Left forelimb (tissue), 1 donor: ENCODE data around the gene MANF.
"Not testable (repeated sequence)": the region's sequence is repeated elsewhere in the genome, so short reads cannot be mapped to it uniquely, and the experiment has no call there.

Source experiments
- DNase-seq: peaks from one replicate; pipeline ENCODE4 v3.0.0-alpha.2; 2018; ENCODE audit warnings: low spot score

MANF gene

DNA sequence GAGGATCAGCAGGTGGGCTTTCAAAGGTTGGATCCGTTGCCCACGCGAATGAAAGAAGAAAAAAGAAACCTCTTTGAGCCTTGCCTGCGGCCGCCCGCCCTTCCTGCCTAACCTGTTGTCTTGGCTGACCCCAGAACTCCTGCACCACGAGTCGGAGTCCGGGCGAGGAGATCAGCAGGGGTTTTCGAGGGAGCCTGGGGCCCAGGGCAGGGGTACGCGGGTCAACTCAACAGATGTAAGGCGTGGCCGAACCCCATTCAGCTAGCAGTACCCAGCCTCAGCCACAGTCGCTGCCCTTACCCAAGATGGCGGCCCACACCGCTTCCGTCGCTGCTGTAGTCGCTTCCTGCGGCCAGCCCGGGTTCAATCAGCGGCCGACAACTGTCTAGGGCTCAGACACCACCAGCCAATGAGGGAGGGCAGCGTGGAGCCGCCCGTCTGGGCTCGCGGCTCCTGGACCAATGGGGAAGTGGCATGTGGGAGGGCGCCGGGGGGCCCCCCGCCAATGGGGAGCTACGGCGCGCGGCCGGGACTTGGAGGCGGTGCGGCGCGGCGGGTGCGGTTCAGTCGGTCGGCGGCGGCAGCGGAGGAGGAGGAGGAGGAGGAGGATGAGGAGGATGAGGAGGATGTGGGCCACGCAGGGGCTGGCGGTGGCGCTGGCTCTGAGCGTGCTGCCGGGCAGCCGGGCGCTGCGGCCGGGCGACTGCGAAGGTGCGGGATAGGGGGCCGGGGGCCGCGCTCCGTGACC lies at the start of gene MANF:
MANF (plus strand) TSS at position 566 of the 748 bp plus-strand sequence; CDS start at position 618, 52 bp downstream.
- peak; percentile 98 for DNase-seq

DNA sequence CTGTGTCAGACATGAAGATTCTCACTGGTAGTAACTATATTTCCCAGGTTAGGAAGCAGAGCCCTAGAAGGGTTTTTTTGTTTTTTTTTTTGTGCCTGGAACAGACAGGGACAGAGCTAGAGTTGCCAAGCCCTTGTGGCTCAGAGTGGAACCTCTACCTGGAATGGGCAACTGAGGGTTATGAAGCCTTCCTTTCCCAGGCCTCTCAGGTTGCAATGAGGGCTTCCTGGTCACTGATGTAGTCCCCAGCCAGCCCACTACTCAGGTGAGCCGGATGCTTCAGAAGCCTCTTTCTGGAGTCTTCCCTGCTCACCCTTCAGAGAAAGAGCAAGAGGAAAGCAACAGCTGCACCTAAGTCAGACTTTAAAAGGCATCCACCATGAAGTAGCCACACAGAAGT lies 48.8 kb upstream of the MANF start:
- DNase-seq: no peak

DNA sequence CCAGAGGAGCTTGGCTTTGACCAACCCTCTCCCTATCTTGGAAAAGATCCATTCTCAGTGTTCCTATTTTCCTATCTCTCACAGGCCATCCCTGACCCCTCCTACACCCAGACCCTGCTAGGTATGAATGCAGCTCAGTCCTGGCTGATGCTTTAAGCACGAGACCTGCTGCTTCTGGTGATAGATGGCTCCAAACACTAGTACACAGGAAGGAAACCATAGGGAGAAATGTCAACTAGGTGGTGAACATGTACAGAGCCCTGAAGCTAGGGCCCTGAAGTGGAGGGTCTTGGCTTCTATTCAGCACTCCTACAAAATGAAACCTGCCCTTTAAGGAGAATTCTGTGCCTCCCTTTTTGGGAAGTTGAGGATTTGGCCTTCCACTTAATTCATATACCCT lies 47.4 kb upstream of the MANF start:
- DNase-seq: no peak

DNA sequence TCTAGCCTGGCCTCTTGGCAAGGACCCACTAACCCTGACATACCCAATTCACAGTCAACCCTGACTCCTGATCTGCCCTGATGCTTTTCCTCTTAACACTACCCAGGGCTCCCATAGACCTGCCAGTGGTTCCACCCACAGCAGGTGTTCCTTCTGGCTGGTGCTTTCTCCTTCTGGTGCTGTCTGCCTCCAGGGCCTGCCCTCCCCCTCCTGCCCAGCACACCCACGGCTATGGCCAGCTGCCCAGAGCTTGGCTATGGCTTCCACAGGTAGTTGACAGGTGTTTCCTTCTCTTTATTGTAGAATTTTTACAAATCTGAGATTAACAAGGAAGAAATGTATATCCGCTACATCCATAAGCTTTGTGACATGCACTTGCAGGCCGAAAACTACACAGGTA lies 46.5 kb upstream of the MANF start:
- no peak for DNase-seq

DNA sequence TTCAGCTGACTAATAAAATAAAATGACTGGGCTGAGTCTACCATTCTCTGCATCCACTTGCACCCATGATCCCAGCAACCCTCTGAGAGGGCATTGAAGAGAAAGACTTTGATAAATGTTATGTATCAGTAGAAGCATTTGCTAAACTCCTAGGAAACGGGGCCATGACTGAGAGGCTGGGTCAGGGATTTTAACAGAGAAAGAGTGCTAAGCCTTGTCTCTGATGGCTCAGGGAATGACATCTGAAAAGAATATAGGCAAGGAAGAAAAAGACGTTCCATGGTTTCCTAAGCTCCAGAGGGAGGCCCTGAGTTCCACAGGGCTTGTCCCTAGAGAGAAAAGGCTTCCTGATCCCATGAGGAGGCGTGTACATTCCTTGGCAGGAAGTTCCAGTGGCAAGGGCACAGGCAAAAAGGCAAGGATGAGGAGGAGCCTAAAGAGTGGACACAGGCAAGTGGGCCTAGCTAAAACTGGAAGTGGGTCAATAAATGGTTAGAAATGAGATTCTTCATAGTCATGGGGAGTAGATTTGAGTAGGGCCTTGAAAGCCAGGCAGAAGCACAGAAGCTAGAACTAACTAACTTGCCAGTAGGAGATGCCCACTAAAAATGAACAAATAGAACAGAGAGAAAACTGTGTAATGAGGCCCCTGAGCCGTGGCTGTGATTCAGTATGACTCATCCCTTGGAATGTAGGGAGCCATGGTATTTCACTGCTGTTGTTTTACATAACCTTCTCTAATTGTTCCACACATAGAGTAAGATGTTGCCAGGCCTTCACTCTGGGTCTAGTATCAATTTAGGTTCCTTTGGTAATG lies 44.9 kb upstream of the MANF start:
- no peak for DNase-seq

DNA sequence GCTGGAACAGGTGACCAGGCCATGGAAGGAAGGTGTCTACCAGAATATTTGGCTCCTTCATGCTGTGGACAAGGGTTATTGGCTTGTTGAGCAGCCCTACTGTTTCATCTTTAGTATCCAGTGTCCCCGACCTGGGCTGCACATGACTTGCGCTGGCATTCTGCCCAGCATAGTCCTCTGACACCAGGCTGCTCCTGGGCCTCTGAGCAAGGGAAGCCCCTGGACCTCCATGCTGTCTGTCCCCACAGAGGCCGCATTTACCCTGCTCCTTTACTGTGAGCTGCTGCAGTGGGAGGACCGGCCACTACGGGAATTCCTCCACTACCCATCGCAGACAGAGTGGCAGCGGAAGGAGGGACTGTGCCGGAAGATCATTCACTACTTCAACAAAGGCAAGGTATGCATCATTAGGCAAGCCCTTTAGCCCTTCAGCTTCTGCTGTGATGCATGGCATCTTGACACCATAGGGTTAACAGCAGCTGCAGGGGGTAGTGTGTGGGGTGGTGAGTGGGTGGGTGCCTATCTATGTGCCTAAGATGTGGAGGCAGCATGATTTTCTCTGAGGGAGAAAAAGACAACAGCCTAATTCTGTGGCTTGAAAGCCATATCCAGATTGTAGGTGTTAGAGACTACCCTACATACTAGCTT lies 44.0 kb upstream of the MANF start:
- no peak for DNase-seq

DNA sequence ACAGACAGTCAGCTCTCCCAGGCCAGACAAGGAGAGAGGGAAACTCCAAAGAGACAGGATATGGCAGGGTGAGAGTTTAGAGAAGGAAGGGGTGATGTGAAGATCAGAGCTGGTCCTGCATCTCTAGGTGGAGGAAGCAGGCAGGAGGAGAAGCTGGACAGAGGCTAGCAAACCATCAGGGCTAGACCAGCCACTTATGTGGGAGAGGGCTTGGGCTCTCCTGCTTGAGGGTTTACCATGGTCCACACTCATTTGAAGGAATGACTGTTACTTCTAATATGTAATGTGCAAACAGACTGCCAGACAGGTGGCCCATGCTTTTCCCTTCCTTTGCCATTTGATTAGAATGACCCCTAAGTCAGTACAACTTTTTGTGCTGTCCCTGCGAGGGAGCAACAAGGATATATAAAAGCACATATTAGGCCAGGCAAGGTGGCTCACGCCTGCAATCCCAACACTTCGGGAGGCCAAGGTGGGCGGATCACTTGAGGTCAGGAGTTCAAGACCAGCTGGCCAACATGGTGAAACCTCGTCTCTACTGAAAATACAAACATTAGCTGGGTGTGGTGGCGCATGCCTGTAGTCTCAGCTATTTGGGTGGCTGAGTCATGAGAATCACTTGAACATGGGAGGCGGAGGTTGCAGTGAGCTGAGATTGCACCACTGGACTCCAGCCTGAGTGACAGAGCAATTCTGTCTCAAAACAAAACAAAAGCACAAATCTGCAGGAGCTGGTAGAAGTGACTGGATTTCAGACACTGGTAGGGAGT lies 41.0 kb upstream of the MANF start:
- DNase-seq: no peak

DNA sequence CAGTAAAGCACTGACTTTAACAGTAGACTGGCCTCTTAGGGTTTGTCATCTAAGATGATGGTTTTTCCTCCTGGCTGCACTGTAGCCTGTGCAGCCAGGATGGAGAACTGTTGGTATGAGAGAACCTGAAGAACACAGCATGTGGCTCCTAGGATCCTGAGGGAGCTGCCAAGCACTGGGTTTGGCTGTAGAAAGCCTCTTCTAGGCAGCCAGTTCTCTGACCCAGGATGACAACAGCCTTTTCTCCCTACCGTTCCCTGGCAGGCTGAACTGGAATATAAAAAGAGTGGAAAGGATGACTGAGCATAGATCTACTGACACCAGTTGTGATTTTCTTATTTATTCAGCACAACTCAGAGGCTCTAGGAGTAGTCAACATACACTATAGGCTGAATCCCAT lies 34.3 kb upstream of the MANF start:
- DNase-seq: no peak

DNA sequence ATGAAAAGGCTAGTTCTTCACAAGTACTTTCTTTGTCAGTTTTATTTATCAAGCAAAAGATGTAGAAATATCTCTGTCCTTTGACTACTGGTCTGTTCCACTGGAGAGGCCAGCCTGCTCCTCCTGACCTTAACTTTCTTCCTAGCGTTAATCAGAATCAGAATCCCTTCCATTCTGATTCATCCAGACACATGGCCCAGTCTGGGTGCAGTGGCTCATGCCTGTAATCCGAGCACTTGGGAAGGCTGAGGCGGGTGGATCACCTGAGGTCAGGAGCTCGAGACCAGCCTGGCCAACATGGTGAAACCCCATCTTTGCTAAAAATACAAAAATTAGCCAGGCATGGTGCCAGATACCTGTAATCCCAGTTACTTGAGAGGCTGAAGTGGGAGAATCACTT lies 32.0 kb upstream of the MANF start:
- no peak for DNase-seq

DNA sequence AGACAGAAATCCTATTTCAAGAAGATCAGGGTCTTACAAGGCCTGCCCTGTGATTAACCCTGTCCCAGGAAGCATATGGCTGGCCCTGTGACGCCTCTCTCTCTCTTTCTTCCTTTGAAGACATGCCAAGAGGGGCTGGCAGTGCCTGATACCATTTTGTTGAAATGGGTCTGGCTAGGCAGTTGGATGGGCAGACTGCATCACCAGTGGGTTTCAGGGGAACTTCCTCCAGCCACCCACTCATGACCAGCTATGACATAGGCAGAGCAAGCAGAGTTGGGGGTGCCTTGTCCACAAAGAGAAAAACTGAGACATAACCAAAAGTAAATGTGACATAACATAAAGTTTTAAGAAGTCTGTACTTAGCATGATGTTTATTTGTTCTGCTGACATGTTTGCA lies 31.4 kb upstream of the MANF start:
- DNase-seq: no peak

DNA sequence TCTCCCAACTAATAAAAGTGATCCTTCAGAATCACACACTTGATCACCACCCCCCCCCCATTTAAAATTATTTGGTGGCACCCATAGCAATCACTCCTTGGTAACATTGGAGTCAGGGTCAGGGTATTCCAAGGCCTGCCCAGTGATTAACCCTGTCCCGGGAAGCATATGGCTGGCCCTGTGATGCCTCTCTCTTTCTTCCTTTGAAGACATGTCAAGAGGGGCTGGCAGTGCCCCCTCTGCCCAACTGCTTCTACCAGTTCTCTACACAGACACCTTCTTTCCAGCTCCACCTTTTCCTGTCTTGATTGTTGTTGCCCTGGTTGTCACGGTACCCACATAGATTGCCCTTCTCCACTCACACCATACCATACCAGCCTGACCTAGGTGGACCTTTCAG lies 30.9 kb upstream of the MANF start:
- DNase-seq: peak; percentile 50

DNA sequence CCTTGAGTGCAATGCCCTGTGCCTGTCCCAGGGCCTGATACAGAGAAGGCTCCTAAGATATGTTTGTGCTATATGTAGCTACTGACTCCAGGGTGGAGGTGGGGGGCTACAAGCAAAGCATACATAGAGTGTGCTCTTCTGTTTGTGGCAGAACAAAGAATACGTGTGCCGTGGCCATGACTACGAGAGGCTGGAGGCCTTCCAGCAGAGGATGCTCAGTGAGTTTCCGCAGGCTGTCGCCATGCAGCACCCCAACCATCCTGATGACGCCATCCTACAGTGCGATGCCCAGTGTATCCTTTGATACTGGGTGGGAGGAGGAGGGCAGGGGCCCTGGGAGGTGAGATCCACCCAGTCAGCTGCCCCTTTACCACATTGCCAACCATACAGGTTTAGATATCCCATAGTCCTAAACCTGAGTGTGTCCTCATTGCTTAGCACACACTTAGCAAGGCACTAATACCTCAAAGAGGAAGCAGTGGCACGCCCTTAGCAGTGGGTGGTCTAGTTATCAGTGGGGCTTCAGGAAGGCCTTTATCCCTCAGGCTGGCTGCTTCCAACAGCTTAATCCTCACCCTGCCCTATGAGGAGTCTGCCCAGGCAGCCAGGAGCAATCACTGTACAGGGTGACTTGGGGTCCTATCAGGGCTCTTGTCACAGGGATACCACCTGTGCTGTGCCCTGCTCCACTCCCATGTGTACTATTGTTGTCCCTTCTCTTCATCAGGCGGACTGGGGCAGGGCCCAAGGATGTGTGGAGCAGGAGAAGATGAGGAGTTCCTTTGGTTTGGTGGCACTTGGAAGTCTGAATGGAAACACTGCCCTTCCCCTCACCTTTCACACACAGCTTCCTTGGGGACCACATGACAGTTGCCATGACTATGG lies 30.1 kb upstream of the MANF start:
- DNase-seq: peak; percentile 33

DNA sequence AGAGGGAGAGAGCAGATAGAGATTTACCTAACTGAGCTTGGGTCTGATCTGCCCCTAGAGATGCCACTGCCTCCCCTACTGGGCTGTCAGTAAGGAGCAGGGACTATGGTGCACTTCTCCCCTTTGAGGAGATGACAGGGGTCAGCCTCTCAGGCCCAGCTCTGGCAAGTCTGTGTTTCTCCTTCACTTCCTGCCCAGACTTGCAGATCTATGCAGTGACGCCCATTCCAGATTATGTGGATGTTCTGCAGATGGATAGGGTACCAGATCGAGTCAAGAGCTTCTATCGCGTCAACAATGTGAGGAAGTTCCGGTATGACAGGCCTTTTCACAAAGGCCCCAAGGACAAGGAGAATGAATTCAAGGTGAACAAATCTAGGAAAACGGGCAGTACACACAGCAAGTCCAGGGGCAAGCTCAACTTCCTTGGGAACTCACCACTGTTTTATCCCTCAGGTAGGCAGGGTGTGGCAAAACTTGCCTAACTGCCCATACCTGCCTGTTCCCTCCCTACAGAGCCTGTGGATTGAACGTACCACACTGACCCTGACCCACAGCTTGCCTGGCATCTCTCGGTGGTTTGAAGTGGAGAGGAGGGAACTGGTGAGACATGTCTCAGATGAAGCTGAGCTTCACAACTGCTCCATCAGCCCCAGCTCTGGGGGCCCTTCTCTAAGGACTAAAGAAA lies 29.1 kb upstream of the MANF start:
- DNase-seq: peak; percentile 18

DNA sequence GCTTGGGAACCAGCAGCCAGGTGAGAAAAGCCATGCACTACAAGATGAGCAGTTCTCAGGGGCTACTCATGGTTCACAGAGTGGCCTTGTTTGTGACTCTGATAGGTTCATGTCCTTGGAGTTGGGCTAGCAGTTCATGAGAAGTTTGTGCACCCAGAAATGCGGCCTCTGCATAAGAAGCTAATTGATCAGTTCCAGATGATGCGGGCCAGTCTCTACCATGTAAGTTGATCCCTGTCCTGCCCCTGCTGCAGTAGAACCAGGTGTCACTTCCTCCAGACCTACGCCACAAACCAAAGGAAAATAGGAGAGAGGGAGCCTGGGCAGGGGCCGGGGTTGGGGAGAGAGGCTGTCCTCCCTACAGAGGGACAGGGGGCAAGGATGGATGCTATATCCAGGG lies 27.2 kb upstream of the MANF start:
- no peak for DNase-seq

DNA sequence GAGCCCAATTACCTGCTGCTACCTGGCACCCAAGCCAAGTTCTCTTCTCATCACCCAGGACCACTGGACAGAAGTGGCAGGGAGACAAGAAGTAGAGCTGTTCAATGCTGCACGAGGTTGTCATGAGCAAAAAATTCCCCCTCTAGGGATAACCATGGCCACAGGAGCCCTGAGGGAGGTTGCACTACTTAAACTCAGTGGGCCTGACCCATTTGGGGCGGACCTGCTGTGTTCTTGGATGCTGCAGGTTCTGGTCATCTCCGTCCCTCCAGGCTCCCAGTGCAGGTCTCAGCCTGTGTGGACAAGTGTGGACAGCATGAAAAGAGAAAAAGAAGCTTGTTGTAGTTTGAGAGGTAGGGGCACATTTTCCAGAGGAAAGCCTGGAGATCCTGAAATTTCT lies 26.1 kb upstream of the MANF start:
- peak; percentile 30 for DNase-seq

DNA sequence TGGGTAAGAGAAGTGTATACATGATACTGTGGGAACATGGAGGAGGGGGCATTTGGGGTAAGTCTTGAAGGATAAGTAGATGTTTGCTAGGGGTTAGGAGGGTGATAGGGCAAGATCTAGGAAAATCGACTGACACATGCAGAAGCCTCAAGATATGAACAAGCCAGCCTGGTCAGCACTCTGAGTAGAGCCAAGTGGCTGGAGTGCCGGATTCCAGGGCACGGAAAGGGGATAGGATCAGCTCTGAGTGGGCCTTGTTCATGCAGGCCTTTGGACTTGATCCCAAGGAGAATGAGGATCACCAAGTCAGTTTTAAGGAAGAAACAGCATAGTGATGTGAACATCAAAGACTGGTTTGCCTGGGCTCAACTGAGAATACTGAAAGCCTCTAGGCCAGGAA lies 24.3 kb upstream of the MANF start:
- DNase-seq: no peak

DNA sequence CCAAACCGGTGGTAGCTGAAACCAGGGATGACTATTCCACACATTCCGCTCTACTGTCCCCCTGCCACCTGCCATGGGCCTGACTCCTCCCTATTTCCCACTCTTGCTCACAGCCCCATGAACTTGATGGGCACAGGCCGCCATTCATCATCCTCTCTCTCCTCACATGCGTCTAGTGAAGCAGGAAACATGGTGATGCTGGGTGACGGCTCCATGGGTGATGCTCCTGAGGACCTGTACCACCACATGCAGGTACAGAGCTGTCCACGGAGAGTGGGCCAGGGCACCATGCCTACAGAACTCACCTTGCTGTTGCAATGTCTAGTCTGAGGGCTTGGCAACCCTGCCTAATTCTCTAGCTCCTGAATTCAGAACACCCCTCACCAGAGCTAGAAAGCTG lies 23.3 kb upstream of the MANF start:
- DNase-seq: no peak

DNA sequence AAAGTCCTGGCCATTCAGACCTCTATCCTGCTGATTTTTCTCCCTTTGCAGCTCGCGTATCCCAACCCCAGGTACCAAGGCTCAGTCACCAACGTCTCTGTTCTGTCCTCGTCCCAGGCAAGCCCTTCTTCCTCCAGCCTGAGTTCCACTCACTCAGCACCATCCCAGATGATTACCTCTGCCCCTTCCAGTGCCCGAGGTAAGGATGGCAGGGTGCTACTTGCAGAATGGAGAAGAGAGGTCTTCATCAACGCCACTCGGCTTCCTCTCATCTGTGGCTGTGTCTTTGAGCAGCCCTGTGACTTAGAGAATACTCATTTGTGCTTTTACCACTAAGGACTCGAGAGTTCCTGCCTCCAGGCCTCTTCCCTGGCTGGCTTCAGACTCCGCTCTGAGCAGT lies 22.6 kb upstream of the MANF start:
- DNase-seq: no peak

DNA sequence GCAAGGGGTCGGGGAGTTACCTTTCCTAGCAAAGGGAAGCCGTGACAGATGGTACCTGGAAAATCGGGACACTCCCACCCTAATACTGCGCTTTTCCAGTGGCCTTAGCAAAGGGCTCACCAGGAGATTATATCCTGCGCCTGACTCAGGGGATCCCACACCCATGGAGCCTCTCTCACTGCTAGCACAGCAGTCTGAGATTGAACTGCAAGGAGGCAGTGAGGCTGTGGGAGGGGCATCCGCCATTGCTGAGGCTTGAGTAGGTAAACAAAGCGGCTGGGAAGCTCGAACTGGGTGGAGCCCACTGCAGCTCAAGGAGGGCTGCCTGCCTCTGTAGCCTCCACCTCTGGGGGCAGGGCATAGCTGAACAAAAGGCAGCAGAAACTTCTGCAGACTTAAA lies 16.8 kb upstream of the MANF start:
- not testable (repeated sequence) for DNase-seq

DNA sequence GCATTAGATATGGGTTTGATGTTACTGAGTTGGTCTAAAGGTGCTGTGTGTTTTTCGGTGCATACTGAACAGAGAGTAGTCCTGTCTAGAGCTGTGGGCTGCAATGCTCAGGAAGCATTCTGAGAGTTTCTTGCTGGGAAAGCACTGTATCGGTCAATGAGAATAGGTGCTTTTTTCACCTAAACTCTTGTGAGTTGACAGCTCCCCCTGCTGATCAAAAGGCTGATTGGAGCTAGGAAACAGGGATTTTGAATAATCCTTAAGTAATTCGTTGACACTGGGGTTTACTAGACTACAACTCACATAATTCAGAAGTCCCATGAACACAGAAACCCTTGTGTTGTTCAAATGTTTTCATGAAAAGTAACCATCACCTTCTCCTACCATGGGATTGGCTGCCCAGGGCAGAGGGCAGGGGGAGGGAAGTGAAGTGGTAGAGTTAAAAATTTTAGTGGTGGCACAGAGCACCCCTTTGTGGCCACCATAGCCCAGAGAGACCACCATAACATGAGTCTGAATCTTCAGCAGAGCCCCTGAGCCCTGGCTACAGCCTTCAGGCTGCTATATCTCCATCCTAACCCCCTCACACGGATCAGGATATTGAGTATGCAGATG lies 13.0 kb upstream of the MANF start:
- no peak for DNase-seq
